ENCODE data around the gene PTPN6. TPM values are rescaled to one million over a fixed set of nuclear protein-coding genes. Genes with fewer than 3 reads are reported as not detected.

Gene PTPN6
- polyA plus RNA-seq, 1 experiment = 0.10 TPM

DNA sequence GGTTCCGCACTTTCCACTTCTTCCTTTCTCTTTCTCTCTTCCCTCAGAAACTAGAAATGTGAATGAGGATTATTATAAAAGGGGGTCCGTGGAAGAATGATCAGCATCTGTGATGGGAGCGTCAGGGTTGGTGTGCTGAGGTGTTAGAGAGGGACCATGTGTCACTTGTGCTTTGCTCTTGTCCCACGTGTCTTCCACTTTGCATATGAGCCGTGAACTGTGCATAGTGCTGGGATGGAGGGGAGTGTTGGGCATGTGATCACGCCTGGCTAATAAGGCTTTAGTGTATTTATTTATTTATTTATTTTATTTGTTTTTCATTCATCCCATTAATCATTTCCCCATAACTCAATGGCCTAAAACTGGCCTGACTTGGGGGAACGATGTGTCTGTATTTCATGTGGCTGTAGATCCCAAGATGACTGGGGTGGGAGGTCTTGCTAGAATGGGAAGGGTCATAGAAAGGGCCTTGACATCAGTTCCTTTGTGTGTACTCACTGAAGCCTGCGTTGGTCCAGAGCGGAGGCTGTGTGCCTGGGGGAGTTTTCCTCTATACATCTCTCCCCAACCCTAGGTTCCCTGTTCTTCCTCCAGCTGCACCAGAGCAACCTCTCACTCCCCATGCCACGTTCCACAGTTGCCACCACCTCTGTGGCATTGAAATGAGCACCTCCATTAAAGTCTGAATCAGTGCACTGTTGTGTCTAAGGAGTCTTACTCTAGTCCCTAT, 28.0 kb upstream of the PTPN6 start:
- no peak for DNase-seq (ENCODE audit: low read depth, low spot score)
- ChIA-PET CTCF (interaction anchor here (0.8 to 3.9 kb wide), 8 partner anchors 11 to 221 kb away, joined by 3 to 49 read pairs (median 16); no protein-coding TSS in a partner anchor), POLR2A (interaction anchor here (1.1 to 2.8 kb wide), 2 partner anchors 20 to 50 kb away, joined by 3 to 36 read pairs; partner anchors contain the start of genes C12orf57, RNU7-1 and SPSB2)
- no peak overlapping the region for H3K4me3 ChIP-seq (ENCODE audit: low read depth, low read length)
- H3K9me3 ChIP-seq (ENCODE audit: control insufficient read depth, insufficient read depth, low read length) = no peaks in the 10 kb centered on the region
- no peaks in the 10 kb centered on the region for H3K27me3 ChIP-seq (ENCODE audit: control insufficient read depth, insufficient read depth, low read length)
- TF ChIP-seq, protein P1, sequence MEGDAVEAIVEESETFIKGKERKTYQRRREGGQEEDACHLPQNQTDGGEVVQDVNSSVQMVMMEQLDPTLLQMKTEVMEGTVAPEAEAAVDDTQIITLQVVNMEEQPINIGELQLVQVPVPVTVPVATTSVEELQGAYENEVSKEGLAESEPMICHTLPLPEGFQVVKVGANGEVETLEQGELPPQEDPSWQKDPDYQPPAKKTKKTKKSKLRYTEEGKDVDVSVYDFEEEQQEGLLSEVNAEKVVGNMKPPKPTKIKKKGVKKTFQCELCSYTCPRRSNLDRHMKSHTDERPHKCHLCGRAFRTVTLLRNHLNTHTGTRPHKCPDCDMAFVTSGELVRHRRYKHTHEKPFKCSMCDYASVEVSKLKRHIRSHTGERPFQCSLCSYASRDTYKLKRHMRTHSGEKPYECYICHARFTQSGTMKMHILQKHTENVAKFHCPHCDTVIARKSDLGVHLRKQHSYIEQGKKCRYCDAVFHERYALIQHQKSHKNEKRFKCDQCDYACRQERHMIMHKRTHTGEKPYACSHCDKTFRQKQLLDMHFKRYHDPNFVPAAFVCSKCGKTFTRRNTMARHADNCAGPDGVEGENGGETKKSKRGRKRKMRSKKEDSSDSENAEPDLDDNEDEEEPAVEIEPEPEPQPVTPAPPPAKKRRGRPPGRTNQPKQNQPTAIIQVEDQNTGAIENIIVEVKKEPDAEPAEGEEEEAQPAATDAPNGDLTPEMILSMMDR (IDR thresholded peaks at IDR 0.05; ENCODE audit: low read depth, low read length) = no peak
- no peak overlapping the region for H3K27ac ChIP-seq (ENCODE audit: low read depth, low read length)

DNA sequence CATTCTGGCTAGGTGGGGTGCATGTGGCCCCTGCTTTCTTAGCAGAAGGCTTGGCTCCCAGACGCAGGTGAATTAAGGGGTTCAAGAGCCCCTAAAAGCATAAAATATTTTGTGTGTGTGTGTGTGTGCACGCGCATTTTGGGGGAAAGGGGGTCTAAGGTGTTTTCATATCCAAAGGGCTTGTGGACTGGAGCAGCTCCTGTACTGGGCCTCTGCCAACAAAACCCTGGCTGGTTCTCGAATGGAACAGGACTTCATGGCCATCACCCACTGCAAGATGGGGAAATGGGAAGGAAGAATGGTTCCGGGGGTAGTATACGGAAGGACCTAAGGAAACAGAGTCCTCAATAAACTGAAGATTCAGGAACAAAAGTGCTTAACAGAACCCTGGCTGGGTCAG, 27.3 kb upstream of the PTPN6 start:
- Histone ChIP-seq H3K4me3 (ENCODE audit: low read depth, low read length) (no peak overlapping the region), H3K27ac (ENCODE audit: low read depth, low read length) (no peak overlapping the region), H3K27me3 (ENCODE audit: control insufficient read depth, insufficient read depth, low read length) (no peaks in the 10 kb centered on the region), H3K9me3 (ENCODE audit: control insufficient read depth, insufficient read depth, low read length) (no peaks in the 10 kb centered on the region)
- TF ChIP-seq, protein P1 (IDR thresholded peaks at IDR 0.05; ENCODE audit: low read depth, low read length) = no peak
- DNase-seq (ENCODE audit: low read depth, low spot score) = no peak
- ChIA-PET POLR2A (interaction anchor here (1.1 to 2.8 kb wide), 2 partner anchors 12 to 20 kb away, joined by 5 to 36 read pairs; partner anchors contain the start of genes C12orf57 and RNU7-1), CTCF (interaction anchor here (0.5 to 3.9 kb wide), 25 partner anchors 8 to 390 kb away, joined by 3 to 49 read pairs (median 5); partner anchors contain the start of genes C12orf57, GAPDH, RNU7-1 and SPSB2)

DNA sequence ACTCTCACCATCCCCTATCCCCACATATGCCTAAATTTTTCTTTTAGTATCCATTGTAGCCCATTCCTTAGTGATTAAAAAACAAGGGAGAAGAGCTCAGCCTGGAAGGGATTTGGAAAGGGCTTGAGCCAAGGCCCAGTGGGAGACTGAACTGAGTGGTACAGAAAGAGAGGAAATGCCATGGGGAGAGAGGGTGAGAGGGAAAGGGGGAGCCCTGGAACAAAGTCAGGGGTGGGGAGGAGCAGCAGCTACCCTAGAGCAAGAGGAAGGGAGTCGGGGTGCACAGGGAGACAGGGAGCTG, 26.0 kb upstream of the PTPN6 start:
- CTCF ChIA-PET = interaction anchor here (0.7 to 3.9 kb wide), 17 partner anchors 9 to 219 kb away, joined by 3 to 49 read pairs (median 8); partner anchors contain the start of genes LRRC23 and SPSB2
- Histone ChIP-seq H3K27me3 (ENCODE audit: control insufficient read depth, insufficient read depth, low read length) (no peaks in the 10 kb centered on the region), H3K9me3 (ENCODE audit: control insufficient read depth, insufficient read depth, low read length) (no peaks in the 10 kb centered on the region), H3K4me3 (ENCODE audit: low read depth, low read length) (peak overlapping the region; percentile 68; the same call in 1 of the 2 replicates), H3K27ac (ENCODE audit: low read depth, low read length) (peak overlapping the region; percentile 90)
- TF ChIP-seq, protein P1 (IDR thresholded peaks at IDR 0.05; ENCODE audit: low read depth, low read length) = no peak
- POLR2A ChIA-PET = interaction anchor here (0.8 to 3.0 kb wide), 11 partner anchors 10 to 57 kb away, joined by 3 to 36 read pairs (median 4); partner anchors contain the start of genes C12orf57, ENO2, RNU7-1 and SPSB2
- DNase-seq (ENCODE audit: low read depth, low spot score) = no peak

DNA sequence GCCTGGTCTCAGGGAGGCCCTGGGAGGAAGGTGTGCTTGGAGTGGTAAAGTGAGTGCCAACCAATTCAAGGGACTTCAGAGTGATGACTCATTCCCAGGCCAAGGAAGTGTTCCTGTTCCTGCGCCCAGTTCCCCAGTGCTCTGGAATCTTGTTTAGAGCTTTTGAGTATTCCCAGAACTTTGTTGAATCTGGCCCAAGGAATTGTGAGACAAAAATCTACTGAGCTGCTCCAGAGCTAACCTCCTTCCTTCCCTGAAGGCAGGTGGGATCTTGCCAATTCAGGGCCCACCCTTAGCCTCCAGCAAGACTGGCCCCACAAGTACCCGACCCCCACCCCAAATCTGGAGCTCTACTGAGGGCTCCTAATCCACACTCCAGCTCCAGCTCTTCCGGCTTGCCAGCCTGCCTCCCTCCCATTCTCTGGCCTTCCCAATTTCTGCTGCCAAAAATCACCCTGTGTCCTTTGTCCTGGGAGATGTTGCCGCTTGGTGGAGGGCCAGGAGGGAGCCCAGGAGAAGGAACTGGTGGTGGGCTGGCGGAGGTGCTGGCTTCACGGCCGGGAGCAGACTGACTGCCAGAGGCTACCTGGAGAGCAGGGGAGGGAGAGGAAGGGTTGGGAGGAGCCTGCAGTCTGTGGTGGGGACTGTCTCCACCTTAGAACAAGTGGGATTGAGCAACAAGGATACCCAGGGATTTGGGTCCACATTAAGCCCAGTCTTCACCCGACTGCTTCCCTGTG, 25.4 kb upstream of the PTPN6 start:
- ChIA-PET CTCF (interaction anchor here (0.7 to 3.9 kb wide), 17 partner anchors 9 to 219 kb away, joined by 3 to 49 read pairs (median 8); partner anchors contain the start of genes LRRC23 and SPSB2), POLR2A (interaction anchor here (0.6 to 3.0 kb wide), 12 partner anchors 10 to 402 kb away, joined by 3 to 36 read pairs (median 4); partner anchors contain the start of genes C12orf57, ENO2, RNU7-1 and SPSB2)
- H3K4me3 ChIP-seq (ENCODE audit: low read depth, low read length) = peak overlapping the region; percentile 68
- TF ChIP-seq, protein P1 (IDR thresholded peaks at IDR 0.05; ENCODE audit: low read depth, low read length) = no peak
- no peaks in the 10 kb centered on the region for H3K27me3 ChIP-seq (ENCODE audit: control insufficient read depth, insufficient read depth, low read length)
- H3K27ac ChIP-seq (ENCODE audit: low read depth, low read length) = peak overlapping the region; percentile 90
- H3K9me3 ChIP-seq (ENCODE audit: control insufficient read depth, insufficient read depth, low read length) = no peaks in the 10 kb centered on the region
- DNase-seq (ENCODE audit: low read depth, low spot score) = peak; percentile 55

Data from AG04450 (cell line).